Measurements from ENCODE around the gene FOXS1.
"Not testable (repeated sequence)": the region's sequence is repeated elsewhere in the genome, so short reads cannot be mapped to it uniquely, and the experiment has no call there.

FOXS1 gene

DNA sequence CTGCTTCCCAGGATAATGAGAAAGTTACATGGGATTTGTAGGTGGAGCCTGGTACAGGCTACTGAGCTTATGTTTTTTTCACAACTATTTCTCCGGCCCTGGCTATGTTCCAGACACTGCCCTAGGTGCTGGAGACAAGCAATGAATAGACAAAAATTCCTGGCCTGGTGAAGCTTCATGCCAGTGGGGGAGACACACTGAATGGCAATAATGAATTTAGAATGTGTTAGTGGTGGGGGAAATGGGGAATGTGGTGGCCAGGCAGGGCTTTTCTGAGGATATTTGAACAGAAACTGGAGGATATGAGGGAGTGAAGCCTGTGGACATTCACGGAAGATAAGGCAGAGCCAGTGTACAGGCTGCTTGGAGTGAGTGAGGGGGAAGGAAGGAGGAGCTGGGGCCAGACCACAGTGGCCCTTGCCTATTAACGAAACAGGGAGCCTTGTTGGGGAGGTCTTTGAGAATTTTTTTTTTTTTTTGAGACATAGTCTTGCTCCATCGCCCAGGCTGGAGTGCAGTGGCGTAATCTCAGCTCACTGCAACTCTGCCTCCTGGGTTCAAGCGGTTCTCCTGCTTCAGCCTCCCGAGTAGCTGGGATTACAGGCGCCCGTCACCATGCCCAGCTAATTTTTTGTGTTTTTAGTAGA is 6.6 kb downstream of the FOXS1 start:
- DNase-seq: peak; percentile 48

DNA sequence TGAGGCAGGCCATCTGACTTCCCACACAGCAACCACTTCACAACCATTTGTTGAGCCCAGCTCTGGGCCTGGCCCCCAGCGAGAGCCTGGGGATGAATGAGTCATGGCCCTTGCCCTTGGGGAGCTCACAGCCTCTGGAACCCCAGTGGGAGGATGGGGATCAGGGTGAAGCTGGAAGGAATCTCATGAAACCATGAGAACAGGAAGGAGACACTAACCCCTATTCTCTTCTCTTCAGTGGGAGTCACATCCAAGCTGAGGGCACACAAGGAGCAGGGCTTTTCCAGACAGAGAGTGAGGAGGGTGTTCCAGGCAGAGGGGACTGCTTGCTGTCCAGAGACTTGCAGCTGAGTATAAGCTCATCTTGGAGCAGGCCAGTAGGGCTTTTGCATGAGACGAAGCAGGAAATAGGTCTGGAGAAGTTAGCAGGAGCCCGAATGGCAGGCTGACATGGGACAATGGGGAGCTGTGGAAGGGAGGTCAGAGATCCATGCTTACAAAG is 7.5 kb downstream of the FOXS1 start:
- peak; percentile 69 for DNase-seq

DNA sequence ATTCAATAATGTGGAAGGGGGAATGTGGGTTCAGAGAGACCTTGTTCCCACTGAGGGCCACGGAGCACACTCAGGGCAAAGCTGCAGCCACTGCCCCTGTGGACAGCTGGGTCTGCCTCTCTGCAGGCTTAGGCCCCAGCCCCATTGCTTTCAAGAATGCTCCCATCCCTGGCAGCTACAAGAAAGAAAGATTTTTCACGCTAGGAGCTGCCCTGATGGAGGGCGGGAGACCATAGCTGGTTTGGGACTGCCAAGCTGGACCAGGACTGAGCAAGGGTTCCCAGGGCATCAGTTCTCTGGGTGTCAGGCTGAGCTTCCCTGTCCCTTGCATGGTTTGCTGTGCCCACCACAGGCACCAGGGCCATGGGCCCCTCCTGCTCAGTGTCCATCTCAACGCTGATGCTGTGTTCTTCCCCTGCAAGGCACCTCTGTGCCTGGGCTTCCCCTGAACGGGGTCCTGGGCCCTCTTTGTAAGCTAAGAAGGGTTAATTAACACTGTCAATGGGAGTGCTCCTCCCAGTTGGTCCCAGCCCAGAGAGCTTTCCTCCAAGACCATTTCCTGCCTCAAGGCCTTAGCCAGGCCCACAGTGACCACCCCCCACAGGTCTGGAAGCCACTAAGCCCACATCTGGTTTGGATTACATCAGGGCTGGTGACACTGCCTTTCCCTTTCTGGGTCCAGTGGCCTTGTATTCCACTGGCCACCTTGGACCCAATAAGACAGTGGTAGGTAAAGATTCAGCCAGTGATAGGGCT is 8.4 kb downstream of the FOXS1 start:
- DNase-seq: peak; percentile 60

GRCh38 chr20:31835977-31836852 is 9.2 kb downstream of the FOXS1 start:
- peak; percentile 95 for DNase-seq

DNA sequence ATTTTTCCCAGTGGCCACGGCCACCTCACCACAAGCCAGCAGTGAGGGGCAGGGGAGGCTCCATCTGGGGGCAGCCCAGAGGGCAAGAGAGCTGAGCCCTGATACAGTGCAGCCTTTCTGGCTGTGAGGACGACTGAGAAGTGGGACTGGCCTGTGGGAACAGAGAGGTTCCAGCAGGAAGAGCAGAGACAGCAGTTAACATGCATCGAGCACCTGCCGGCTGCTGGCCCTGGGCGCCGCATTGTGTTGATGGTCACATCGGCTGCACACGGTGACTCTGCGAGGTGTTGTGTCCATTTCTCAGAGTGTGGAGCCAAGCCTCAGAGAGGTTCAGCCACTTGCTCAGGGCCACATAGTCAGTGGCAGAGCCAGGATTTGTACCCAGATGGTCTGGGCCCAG is 9.8 kb downstream of the FOXS1 start:
- no peak for DNase-seq

DNA sequence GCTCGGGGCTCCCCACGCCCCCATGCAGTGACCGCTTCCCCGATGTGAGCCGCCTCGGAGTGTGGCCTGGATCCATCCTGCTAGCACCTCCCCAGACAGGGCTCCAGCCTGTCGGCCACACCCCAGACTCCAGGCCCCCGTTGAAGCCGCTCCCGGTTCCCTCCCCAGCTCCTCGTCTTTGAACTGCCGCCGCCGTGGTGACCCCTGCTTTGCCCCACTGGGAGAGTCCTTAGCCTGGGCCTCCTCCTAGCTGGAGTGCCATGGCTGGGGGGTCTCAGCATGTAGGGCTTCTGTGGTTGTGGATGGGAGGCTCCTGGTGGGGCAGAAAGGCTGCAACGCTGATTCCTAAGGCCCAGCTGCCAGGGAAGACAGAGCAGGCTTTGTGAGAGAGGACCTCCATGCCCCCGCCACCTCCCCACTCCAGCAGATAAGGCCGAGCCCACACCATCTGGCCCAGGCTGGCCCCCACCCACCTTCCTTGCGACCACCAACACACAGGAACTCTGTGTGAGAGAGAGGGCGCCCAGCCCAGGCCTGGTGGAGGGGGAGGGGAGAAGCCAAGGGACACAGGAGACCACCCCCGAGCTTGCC is 11.4 kb downstream of the FOXS1 start:
- no peak for DNase-seq

GRCh38 chr20:31833130-31833930 is 12.1 kb downstream of the FOXS1 start:
- DNase-seq: peak; percentile 44

GRCh38 chr20:31831771-31832306 is 13.6 kb downstream of the FOXS1 start:
- DNase-seq: no peak

DNA sequence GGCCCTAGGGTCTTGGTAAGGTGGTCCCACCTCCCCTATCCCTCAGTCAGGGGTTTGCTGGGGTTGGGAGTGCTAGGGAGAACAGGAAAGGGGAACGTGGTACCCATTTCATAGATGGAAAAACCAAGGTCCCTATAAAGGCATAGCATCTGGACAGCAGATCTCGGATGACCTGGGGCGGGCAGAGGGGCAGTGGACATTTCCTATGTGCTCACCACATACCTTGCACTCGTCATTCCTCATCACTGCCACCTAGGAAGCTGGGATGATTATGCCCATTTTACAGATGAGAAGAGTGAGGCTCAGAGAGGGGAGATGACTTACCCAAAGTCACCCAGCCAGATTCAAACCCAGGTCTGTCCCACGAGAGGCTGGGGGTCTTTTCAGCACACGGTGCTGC is 14.2 kb downstream of the FOXS1 start:
- DNase-seq: no peak

DNA sequence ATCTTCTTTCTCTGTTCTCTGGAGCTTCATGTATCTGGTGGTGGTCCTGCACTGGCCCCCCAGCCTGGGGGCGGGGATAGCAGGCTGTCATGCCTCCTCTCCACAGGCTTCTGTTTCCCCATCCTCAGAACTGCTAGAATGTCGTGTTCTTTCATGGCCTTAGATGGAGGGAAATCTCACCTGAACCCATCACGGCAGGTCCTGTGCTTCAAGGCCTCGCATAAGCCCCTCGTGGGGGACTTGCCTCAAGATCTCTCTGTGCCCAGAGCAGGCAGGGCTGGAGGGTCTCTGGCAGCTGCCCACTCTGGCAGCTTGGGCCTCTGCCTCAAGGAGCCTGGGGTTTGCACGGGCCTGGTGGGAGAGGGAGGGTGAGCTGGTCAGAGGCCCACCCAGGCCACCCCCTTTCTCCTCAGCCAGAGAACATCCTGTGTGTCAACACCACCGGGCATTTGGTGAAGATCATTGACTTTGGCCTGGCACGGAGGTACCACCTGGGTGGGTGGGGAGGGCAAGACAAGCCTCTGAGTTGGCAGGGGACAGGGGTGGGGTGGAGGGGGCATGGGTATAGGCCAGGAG is 14.9 kb downstream of the FOXS1 start:
- DNase-seq: no peak

DNA sequence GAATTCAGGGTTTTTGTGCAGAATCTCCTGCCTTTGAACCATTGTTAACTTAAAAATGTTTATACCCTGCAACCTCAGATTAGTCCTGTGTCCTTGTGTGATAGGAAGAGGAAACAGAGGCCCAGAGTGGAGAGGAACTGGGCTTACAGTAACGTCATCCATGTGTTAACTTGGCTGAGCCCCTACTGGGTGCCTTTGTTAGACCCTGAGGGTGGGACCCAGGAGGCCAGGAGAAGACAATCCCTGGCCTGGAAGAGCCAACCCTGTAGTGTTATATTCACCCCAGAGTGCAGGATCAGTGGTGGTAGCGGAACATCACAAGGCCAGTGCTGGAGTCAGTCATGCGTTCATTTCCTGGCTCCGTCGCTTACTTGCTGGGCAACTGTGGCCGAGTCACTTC is 15.7 kb downstream of the FOXS1 start:
- DNase-seq: no peak

- DNase-seq: not testable (repeated sequence)
These were observed 17.4 kb downstream of the FOXS1 start for GRCh38 chr20:31828016-31828415.

- no peak for DNase-seq
These were observed 18.3 kb downstream of the FOXS1 start for GRCh38 chr20:31827059-31827458.

DNA sequence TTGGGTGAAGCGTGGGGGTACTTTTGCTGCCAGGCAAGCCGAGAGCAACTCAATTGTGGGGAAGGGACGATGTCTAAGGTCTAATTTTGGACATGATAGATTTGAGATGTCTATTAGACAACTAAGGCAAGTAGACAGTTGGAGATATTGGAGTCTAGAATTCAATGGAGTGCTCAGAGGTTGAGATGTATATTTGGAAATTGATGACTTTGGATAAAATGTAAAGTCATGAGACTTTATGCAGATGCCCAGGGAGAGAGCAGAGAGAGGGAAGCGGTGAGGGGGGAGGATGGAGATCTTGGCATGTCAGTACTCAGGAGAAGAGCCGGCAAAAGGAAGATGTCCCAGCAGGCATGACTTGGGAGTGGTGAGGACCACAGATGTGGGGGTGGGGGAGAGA is 19.3 kb downstream of the FOXS1 start:
- DNase-seq: no peak

DNA sequence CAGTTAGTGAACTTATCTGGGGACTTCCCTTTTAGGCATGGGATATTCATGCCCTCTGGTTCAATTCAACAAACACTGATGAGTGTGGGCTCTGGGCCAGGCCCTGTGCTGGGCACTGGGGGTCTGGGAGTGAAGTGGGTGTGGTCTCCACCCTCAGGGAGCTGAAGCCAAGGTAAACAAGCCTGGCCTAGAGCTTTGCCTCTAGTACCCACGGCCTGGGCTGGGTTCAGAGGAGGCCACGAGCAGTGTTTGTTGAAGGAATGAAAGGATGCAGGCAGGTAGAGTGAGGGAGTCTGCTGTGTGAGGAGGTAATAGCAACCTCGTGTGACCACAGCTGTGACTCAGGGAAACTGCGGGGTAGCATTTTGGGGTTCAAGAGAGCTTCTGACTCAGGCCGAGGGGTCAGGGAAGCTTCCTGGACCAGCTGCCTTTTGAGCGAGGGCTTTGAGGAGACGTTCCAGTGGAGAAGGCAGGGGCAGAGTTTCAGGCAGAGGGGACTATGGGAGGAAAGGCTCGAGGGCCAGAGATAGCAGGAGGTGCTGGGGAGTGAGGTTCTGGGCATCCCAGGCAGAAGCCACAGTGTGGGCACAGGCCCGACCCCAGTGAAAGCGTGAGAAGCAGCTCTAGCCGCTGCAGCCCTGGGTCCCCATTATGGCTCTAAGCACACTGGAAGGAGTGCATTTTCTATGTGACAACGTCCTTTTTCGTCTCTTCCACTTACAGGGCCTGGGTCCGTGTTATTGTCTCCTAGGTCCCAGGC is 20.7 kb downstream of the FOXS1 start:
- DNase-seq: no peak

GRCh38 chr20:31824125-31824485 is 21.3 kb downstream of the FOXS1 start:
- DNase-seq: no peak

GRCh38 chr20:31823360-31824124 is 21.9 kb downstream of the FOXS1 start:
- peak; percentile 20 for DNase-seq

GRCh38 chr20:31822421-31823330 is 22.7 kb downstream of the FOXS1 start:
- peak; percentile 74 for DNase-seq

DNA sequence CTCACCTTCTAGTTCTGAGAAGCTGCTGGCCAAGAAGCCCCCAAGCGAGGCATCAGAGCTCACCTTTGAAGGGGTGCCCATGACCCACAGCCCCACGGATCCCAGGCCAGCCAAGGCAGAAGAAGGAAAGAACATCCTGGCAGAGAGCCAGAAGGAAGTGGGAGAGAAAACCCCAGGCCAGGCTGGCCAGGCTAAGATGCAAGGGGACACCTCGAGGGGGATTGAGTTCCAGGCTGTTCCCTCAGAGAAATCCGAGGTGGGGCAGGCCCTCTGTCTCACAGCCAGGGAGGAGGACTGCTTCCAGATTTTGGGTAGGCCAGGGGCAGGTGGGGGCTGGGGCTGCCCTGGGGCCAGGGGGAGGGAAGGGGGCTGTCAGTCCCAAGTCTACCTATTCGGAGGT is 24.0 kb downstream of the FOXS1 start:
- DNase-seq: no peak

Measured in fibroblast of upper back skin (primary cell).